Measurements from ENCODE around the gene EIF2S2.
A peak's percentile ranks its signal among the peaks of the same experiment; 100 is the strongest.
"Not testable (repeated sequence)": the region's sequence is repeated elsewhere in the genome, so short reads cannot be mapped to it uniquely, and the experiment has no call there.

The EIF2S2 gene

DNA sequence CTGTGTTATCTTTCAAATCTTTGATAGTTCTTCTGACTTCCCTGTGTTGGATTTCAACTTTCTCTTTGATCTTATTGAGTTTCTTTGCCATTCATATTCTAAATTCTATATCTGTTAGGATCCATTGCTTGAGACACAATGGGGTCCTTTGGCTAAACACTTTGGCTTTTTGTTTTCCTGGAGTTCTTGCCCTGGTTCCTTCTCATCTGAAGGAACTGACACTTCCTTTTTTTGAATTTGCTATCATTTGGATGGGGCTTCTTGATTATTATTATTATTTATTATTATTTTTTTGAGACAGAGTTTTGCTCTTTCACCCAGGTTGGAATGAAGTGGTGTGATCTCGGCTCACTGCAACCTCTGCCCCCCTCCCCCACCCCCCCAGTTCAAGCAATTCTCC is 30.1 kb upstream of the EIF2S2 start:
- DNase-seq (ENCODE audit: extremely low spot score) = no peak
- TF ChIP-seq FOXM1 (IDR thresholded peaks at IDR 0.05; ENCODE audit: borderline replicate concordance) (no peak), TARDBP (IDR thresholded peaks at IDR 0.05) (no peak), HDGF (IDR thresholded peaks at IDR 0.05; ENCODE audit: borderline replicate concordance) (no peak), ZNF384 (IDR thresholded peaks at IDR 0.05) (no peak), FOXA1 (IDR thresholded peaks at IDR 0.05) (no peak), ARNT (IDR thresholded peaks at IDR 0.05) (no peak), SUZ12 (IDR thresholded peaks at IDR 0.05) (no peak), SP1 (IDR thresholded peaks at IDR 0.05) (no peak), BHLHE40 (IDR thresholded peaks at IDR 0.05; ENCODE audit: borderline replicate concordance) (no peak), L3MBTL2 (conservative IDR thresholded peaks at IDR 0.05) (no peak)
- CTCF ChIA-PET = no interaction called here
- POLR2A ChIA-PET = no interaction called here

- ChIA-PET POLR2A (no interaction called here), CTCF (no interaction called here)
- TF ChIP-seq SUZ12 (IDR thresholded peaks at IDR 0.05) = no peak
- TF ChIP-seq SP1 (IDR thresholded peaks at IDR 0.05) = no peak
- TF ChIP-seq ARNT (IDR thresholded peaks at IDR 0.05) = no peak
- TF ChIP-seq ZNF384 (IDR thresholded peaks at IDR 0.05) = no peak
- no peak for TF ChIP-seq FOXA1 (IDR thresholded peaks at IDR 0.05)
- no peak for TF ChIP-seq FOXK2 (IDR thresholded peaks at IDR 0.05)
- no peak for TF ChIP-seq TARDBP (IDR thresholded peaks at IDR 0.05)
- no peak for TF ChIP-seq HDGF (IDR thresholded peaks at IDR 0.05; ENCODE audit: borderline replicate concordance)
- no peak for DNase-seq (ENCODE audit: extremely low spot score)
These were observed 29.2 kb upstream of the EIF2S2 start for GRCh38 chr20:34141293-34141692.

- POLR2A ChIA-PET; CTCF ChIA-PET; DNase-seq (ENCODE audit: extremely low spot score): not testable (repeated sequence)
These were observed 23.7 kb upstream of the EIF2S2 start for GRCh38 chr20:34135525-34136275.

- DNase-seq (ENCODE audit: extremely low spot score); POLR2A ChIA-PET: not testable (repeated sequence)
- CTCF ChIA-PET = interaction anchor here (0.6 kb wide), 1 partner anchor 165 kb away, joined by 3 read pairs; no protein-coding TSS in a partner anchor
These were observed 21.4 kb upstream of the EIF2S2 start for GRCh38 chr20:34133365-34133860.

DNA sequence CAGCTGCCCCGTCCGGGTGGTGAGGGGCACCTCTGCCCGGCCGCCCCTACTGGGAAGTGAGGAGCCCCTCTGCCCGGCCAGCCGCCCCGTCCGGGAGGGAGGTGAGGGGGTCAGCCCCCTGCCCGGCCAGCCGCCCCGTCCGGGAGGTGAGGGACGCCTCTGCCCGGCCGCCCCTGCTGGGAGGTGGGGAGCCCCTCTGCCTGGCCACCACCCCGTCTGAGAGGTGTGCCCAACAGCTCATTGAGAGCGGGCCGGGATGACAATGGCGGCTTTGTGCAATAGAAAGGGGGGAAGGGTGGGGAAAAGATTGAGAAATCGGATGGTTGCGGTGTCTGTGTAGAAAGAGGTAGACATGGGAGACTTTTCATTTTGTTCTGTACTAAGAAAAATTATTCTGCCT is 20.9 kb upstream of the EIF2S2 start:
- CTCF ChIA-PET; POLR2A ChIA-PET; DNase-seq (ENCODE audit: extremely low spot score): not testable (repeated sequence)

DNA sequence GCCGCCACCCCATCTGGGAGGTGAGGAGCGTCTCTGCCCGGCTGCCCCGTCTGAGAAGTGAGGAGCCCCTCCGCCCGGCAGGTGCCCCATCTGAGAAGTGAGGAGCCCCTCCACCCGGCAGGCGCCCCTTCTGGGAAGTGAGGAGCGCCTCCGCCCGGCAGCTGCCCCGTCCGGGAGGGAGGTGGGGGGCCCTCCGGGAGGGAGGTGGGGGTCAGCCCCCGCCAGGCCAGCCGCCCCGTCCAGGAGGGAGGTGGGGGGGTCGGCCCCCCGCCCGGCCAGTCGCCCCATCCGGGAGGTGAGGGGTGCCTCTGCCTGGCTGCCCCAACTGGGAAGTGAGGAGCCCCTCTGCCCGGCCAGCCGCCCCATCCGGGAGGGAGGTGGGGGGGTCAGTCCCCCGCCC is 20.4 kb upstream of the EIF2S2 start:
- CTCF ChIA-PET, POLR2A ChIA-PET: not testable (repeated sequence)

GRCh38 chr20:34131491-34131890 is 19.4 kb upstream of the EIF2S2 start:
- DNase-seq (ENCODE audit: extremely low spot score) = no peak
- TF ChIP-seq ARNT (IDR thresholded peaks at IDR 0.05) = no peak
- TF ChIP-seq, protein P1, sequence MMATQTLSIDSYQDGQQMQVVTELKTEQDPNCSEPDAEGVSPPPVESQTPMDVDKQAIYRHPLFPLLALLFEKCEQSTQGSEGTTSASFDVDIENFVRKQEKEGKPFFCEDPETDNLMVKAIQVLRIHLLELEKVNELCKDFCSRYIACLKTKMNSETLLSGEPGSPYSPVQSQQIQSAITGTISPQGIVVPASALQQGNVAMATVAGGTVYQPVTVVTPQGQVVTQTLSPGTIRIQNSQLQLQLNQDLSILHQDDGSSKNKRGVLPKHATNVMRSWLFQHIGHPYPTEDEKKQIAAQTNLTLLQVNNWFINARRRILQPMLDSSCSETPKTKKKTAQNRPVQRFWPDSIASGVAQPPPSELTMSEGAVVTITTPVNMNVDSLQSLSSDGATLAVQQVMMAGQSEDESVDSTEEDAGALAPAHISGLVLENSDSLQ (IDR thresholded peaks at IDR 0.05) = no peak
- TF ChIP-seq FOXM1 (IDR thresholded peaks at IDR 0.05; ENCODE audit: borderline replicate concordance) = no peak
- TF ChIP-seq NFRKB (IDR thresholded peaks at IDR 0.05) = no peak
- TF ChIP-seq SP1 (IDR thresholded peaks at IDR 0.05) = no peak
- TF ChIP-seq SUZ12 (IDR thresholded peaks at IDR 0.05) = no peak
- TF ChIP-seq LEF1 (IDR thresholded peaks at IDR 0.05; ENCODE audit: borderline replicate concordance) = no peak
- no peak for TF ChIP-seq FOXK2 (IDR thresholded peaks at IDR 0.05)
- no peak for TF ChIP-seq BHLHE40 (IDR thresholded peaks at IDR 0.05; ENCODE audit: borderline replicate concordance)
- no peak for TF ChIP-seq HDGF (IDR thresholded peaks at IDR 0.05; ENCODE audit: borderline replicate concordance)
- no peak for TF ChIP-seq ELF4 (IDR thresholded peaks at IDR 0.05)
- TF ChIP-seq ZNF384 (IDR thresholded peaks at IDR 0.05) = no peak
- TF ChIP-seq L3MBTL2 (conservative IDR thresholded peaks at IDR 0.05) = no peak
- no peak for TF ChIP-seq TARDBP (IDR thresholded peaks at IDR 0.05)
- TF ChIP-seq FOXA1 (IDR thresholded peaks at IDR 0.05) = no peak
- no peak for TF ChIP-seq CTBP1 (IDR thresholded peaks at IDR 0.05; ENCODE audit: borderline replicate concordance)
- ChIA-PET POLR2A (no interaction called here), CTCF (no interaction called here)

More for the DNA sequence above, 20.4 kb upstream of the EIF2S2 start:
- not testable (repeated sequence) for DNase-seq (ENCODE audit: extremely low spot score)

DNA sequence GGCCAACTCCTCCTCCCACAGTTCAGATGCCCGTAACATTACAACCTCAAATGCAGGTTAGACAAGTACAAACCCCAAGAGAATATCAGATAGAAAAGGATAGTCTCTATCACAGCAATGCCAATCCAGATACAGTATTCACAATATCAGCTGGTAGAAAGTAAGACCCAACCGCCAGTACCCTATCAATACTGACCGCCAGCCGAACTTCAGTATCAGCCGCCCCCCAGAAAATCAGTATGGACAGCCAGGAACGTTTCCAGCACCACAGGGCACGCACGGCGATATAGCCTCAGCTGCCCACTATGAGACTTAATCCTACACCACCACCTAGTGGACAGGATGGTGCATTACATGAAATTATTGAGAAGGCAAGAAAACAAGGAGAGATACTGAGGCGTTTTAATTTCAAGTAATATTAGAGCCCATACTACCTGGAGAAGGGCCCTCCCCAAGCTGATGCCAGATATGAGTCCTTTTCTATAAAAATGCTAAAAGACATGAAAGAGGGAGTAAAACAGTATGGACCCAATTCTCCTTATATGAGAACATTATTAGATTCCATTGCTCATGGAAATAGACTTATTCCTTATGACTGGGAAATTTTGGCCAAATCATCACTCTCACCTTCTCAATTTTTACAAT is 17.6 kb upstream of the EIF2S2 start:
- peak; percentile 76 for DNase-seq (ENCODE audit: extremely low spot score)
- ChIA-PET POLR2A (interaction anchor here (1.1 kb wide), 1 partner anchor 18 kb away, joined by 6 read pairs; the partner anchor contains the start of gene EIF2S2), CTCF (interaction anchor here (0.5 to 0.9 kb wide), 3 partner anchors 62 to 385 kb away, joined by 3 to 4 read pairs (median 4); no protein-coding TSS in a partner anchor)
- no peak for TF ChIP-seq FOXM1 (IDR thresholded peaks at IDR 0.05; ENCODE audit: borderline replicate concordance)
- TF ChIP-seq SUZ12 (IDR thresholded peaks at IDR 0.05) = no peak
- no peak for TF ChIP-seq FOXK2 (IDR thresholded peaks at IDR 0.05)
- TF ChIP-seq ELF4 (IDR thresholded peaks at IDR 0.05) = no peak
- TF ChIP-seq, protein P1 (IDR thresholded peaks at IDR 0.05) = no peak
- no peak for TF ChIP-seq TARDBP (IDR thresholded peaks at IDR 0.05)
- no peak for TF ChIP-seq ZNF384 (IDR thresholded peaks at IDR 0.05)
- no peak for TF ChIP-seq BHLHE40 (IDR thresholded peaks at IDR 0.05; ENCODE audit: borderline replicate concordance)

All from HEK293T (cell line).